Glutamatergic neuron (in vitro differentiated cells): ENCODE measurements around the gene CDC42BPA. TPM values are rescaled to one million over a fixed set of nuclear protein-coding genes. Genes with fewer than 3 reads are reported as not detected.

Experiments used
- DNase-seq: peaks from one replicate; pipeline ENCODE4 v3.0.0; 2022
- H3K27ac Mint-ChIP-seq: one replicate; pipeline ENCODE4 v1.8.0; 2020; ENCODE audit warnings: mild to moderate bottlenecking, mixed read lengths, inconsistent platforms; ENCODE audit not compliant: unreplicated experiment
- H3K27me3 Mint-ChIP-seq: one replicate; pipeline ENCODE4 v1.8.0; 2020; ENCODE audit warnings: mild to moderate bottlenecking, moderate library complexity, mixed read lengths, inconsistent platforms; ENCODE audit not compliant: unreplicated experiment
- H3K36me3 Mint-ChIP-seq: one replicate; pipeline ENCODE4 v1.8.0; 2020; ENCODE audit warnings: mild to moderate bottlenecking, mixed read lengths, inconsistent platforms; ENCODE audit not compliant: unreplicated experiment
- H3K4me1 Mint-ChIP-seq: one replicate; pipeline ENCODE4 v1.8.0; 2020; ENCODE audit warnings: mild to moderate bottlenecking, low read depth, mixed read lengths, inconsistent platforms; ENCODE audit not compliant: unreplicated experiment
- H3K4me3 Mint-ChIP-seq: one replicate; pipeline ENCODE4 v1.8.0; 2020; ENCODE audit warnings: mild to moderate bottlenecking, mixed read lengths, inconsistent platforms; ENCODE audit not compliant: unreplicated experiment
- H3K9me3 Mint-ChIP-seq: one replicate; pipeline ENCODE4 v1.8.0; 2020; ENCODE audit warnings: mild to moderate bottlenecking, moderate library complexity, mixed read lengths, inconsistent platforms; ENCODE audit not compliant: unreplicated experiment
- total RNA-seq: library from RNA; stranded (reverse); fragmentation: NEBNext Ultra II Directional; extraction: Animal tissue kit (Norgen Biotek cat#: 25700); gene quantifications from one replicate; pipeline ENCODE4 v1.2.1, GENCODE V29; 2021; ENCODE audit not compliant: unreplicated experiment
- TF ChIP-seq, protein P1 (sequence below): fragments of 200-600 bp; sonication (generic); IDR thresholded peaks from one replicate; pipeline ENCODE4 v1.5.0; 2021; ENCODE audit not compliant: partially characterized antibody, unreplicated experiment

The CDC42BPA gene
- total RNA-seq, 1 donor from 2014 or later: 66.0 TPM

GRCh38 chr1:227093309-227093708 lies 225.0 kb downstream of the CDC42BPA start:
- no peak for DNase-seq
- Mint-ChIP-seq H3K9me3 (no peaks in the 10 kb centered on the region), H3K27me3 (no peaks in the 10 kb centered on the region), H3K27ac (no peak overlapping the region), H3K4me1 (peaks cover 7% of the 10 kb centered on the region), H3K36me3 (no peaks in the 10 kb centered on the region), H3K4me3 (no peak overlapping the region)
- TF ChIP-seq, protein P1, sequence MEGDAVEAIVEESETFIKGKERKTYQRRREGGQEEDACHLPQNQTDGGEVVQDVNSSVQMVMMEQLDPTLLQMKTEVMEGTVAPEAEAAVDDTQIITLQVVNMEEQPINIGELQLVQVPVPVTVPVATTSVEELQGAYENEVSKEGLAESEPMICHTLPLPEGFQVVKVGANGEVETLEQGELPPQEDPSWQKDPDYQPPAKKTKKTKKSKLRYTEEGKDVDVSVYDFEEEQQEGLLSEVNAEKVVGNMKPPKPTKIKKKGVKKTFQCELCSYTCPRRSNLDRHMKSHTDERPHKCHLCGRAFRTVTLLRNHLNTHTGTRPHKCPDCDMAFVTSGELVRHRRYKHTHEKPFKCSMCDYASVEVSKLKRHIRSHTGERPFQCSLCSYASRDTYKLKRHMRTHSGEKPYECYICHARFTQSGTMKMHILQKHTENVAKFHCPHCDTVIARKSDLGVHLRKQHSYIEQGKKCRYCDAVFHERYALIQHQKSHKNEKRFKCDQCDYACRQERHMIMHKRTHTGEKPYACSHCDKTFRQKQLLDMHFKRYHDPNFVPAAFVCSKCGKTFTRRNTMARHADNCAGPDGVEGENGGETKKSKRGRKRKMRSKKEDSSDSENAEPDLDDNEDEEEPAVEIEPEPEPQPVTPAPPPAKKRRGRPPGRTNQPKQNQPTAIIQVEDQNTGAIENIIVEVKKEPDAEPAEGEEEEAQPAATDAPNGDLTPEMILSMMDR: no peak

DNA sequence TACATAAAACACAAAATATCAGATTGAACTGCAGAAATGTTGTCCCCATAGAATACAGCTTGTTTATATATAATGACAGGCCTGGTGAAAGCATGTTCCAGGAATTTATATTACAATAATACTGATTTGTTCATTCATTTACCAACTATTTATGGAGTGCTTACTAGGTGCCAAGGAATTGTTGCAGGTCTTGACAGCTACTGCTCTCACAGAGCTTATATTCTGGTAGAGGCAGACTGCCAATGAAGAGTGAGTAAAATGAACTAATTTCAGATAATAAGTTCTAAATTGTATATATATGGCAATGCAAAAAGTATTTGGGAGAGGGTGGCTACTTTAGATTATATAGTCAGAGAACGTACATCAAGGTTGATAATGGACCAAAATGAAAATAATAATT lies 226.2 kb downstream of the CDC42BPA start:
- Mint-ChIP-seq H3K4me1 (peaks cover 7% of the 10 kb centered on the region), H3K36me3 (peaks cover 7% of the 10 kb centered on the region), H3K27ac (no peak overlapping the region), H3K4me3 (no peak overlapping the region), H3K9me3 (no peaks in the 10 kb centered on the region), H3K27me3 (no peaks in the 10 kb centered on the region)
- no peak for DNase-seq
- TF ChIP-seq, protein P1: no peak

GRCh38 chr1:227086636-227087035 lies 231.7 kb downstream of the CDC42BPA start:
- TF ChIP-seq, protein P1: no peak
- Mint-ChIP-seq H3K36me3 (peaks cover 38% of the 10 kb centered on the region), H3K9me3 (peaks cover 8% of the 10 kb centered on the region), H3K27ac (no peak overlapping the region), H3K4me1 (peaks cover 7% of the 10 kb centered on the region), H3K4me3 (no peak overlapping the region), H3K27me3 (no peaks in the 10 kb centered on the region)
- DNase-seq: no peak

- Mint-ChIP-seq H3K27me3 (no peaks in the 10 kb centered on the region), H3K36me3 (peaks cover 38% of the 10 kb centered on the region), H3K27ac (no peak overlapping the region), H3K4me3 (no peak overlapping the region), H3K4me1 (no peaks in the 10 kb centered on the region), H3K9me3 (peaks cover 8% of the 10 kb centered on the region)
- TF ChIP-seq, protein P1: no peak
- no peak for DNase-seq
Observed at GRCh38 chr1:227082999-227083746, 235.1 kb downstream of the CDC42BPA start.

GRCh38 chr1:227077783-227078182 lies 240.5 kb downstream of the CDC42BPA start:
- H3K36me3 Mint-ChIP-seq: peaks cover 2% of the 10 kb centered on the region
- H3K27me3 Mint-ChIP-seq: no peaks in the 10 kb centered on the region
- H3K27ac Mint-ChIP-seq: no peak overlapping the region
- no peak for DNase-seq
- H3K4me1 Mint-ChIP-seq: no peaks in the 10 kb centered on the region
- TF ChIP-seq, protein P1: no peak
- no peak overlapping the region for H3K4me3 Mint-ChIP-seq
- H3K9me3 Mint-ChIP-seq: peaks cover 1% of the 10 kb centered on the region
